G401 (cell line): ENCODE measurements around the gene LAMP2. TPM values are rescaled to one million over a fixed set of nuclear protein-coding genes. Genes with fewer than 3 reads are reported as not detected.

Experiments
- total RNA-seq: library from RNA; depleted of rRNA; stranded (reverse); fragments of >200 nt; shearing (Covaris generic); gene quantifications from 2 replicates; pipeline ENCODE4 v1.2.3, GENCODE V29; 2014; rRNA removed

The LAMP2 gene
- total RNA-seq, 1 experiment from 2014 or later, result 62.6 TPM

Other genes with a start within 250 kb of the LAMP2 start
- 5.0 and 6.1 TPM in 2 replicates for gene ZBTB33, start 218.5 kb downstream of the LAMP2 start, total RNA-seq
- not detected in 2 replicates for gene TMEM255A, start 157.8 kb downstream of the LAMP2 start, total RNA-seq
- gene ATP1B4, start 107.2 kb downstream of the LAMP2 start, total RNA-seq, result not detected in 2 replicates
- gene CUL4B, start 91.7 kb upstream of the LAMP2 start, total RNA-seq, result 18.8 and 21.3 TPM in 2 replicates
- 60.0 and 72.6 TPM in 2 replicates for gene MCTS1, start 134.8 kb upstream of the LAMP2 start, total RNA-seq
- 20.0 and 21.4 TPM in 2 replicates for gene C1GALT1C1, start 160.8 kb upstream of the LAMP2 start, total RNA-seq